Astrocyte of the hippocampus (primary cell): ENCODE data around the gene CSNK1G3.
"Not testable (repeated sequence)": the region's sequence is repeated elsewhere in the genome, so short reads cannot be mapped to it uniquely, and the experiment has no call there.

Source experiments
- DNase-seq: peaks from one replicate; pipeline ENCODE4 v3.0.0; 2011; ENCODE audit warnings: low read depth, low spot score

Gene CSNK1G3

GRCh38 chr5:123511648-123512605 lies at the start of gene CSNK1G3:
Gene CSNK1G3 (plus strand): TSS chr5:123512177. CDS start chr5:123545664, 33,487 bp downstream.
- peak; percentile 99 for DNase-seq

GRCh38 chr5:123466839-123467238 lies 45.1 kb upstream of the CSNK1G3 start:
- not testable (repeated sequence) for DNase-seq

GRCh38 chr5:123471385-123471784 lies 40.6 kb upstream of the CSNK1G3 start:
- no peak for DNase-seq

- no peak for DNase-seq
These were observed 39.6 kb upstream of the CSNK1G3 start for GRCh38 chr5:123472150-123472924.

- no peak for DNase-seq
These were observed 37.7 kb upstream of the CSNK1G3 start for GRCh38 chr5:123474228-123474627.

GRCh38 chr5:123476731-123477130 lies 35.2 kb upstream of the CSNK1G3 start:
- no peak for DNase-seq

GRCh38 chr5:123478546-123478945 lies 33.4 kb upstream of the CSNK1G3 start:
- no peak for DNase-seq

- DNase-seq, result no peak
These were observed 29.7 kb upstream of the CSNK1G3 start for GRCh38 chr5:123482258-123482657.

- DNase-seq, result no peak
These were observed 28.4 kb upstream of the CSNK1G3 start for GRCh38 chr5:123483446-123484077.

- DNase-seq, result peak; percentile 53
These were observed 26.7 kb upstream of the CSNK1G3 start for GRCh38 chr5:123485275-123485674.

- DNase-seq, result peak; percentile 11
These were observed 24.9 kb upstream of the CSNK1G3 start for GRCh38 chr5:123486951-123487655.

- DNase-seq, result no peak
These were observed 21.0 kb upstream of the CSNK1G3 start for GRCh38 chr5:123490974-123491373.

- not testable (repeated sequence) for DNase-seq
These were observed 16.8 kb upstream of the CSNK1G3 start for GRCh38 chr5:123495211-123495610.

- DNase-seq, result peak; percentile 80
These were observed 15.1 kb upstream of the CSNK1G3 start for GRCh38 chr5:123496892-123497291.

- no peak for DNase-seq
These were observed 11.5 kb upstream of the CSNK1G3 start for GRCh38 chr5:123500471-123500870.

GRCh38 chr5:123502120-123502519 lies 9.9 kb upstream of the CSNK1G3 start:
- no peak for DNase-seq

- DNase-seq, result no peak
These were observed 8.7 kb upstream of the CSNK1G3 start for GRCh38 chr5:123503299-123503698.

GRCh38 chr5:123505633-123506032 lies 6.3 kb upstream of the CSNK1G3 start:
- DNase-seq, result no peak

GRCh38 chr5:123508441-123508840 lies 3.5 kb upstream of the CSNK1G3 start:
- no peak for DNase-seq

- DNase-seq, result peak; percentile 63
These were observed 708 bp upstream of the CSNK1G3 start for GRCh38 chr5:123511290-123511647.
